SU-DHL-6 (cell line): ENCODE results near the gene COL15A1.

ENCODE experiments used
- CTCF ChIP-seq: fragments of 200-600 bp; sonication (generic); IDR thresholded peaks from one replicate; pipeline ENCODE4 v1.5.1; 2017; ENCODE audit warnings: antibody characterized with exemption, mild to moderate bottlenecking, low read length, moderate library complexity; ENCODE audit not compliant: insufficient read depth, poor library complexity, severe bottlenecking
- EZH2phosphoT487 ChIP-seq: fragments of 200-600 bp; sonication (generic), shearing (Covaris generic); conservative IDR thresholded peaks from 2 replicates; pipeline ENCODE4 v1.6.1; 2018; ENCODE audit warnings: mild to moderate bottlenecking, antibody characterized with exemption, low read length, moderate library complexity, mixed read lengths

- TF ChIP-seq CTCF = no peak
- no peak for TF ChIP-seq EZH2phosphoT487
Observed at GRCh38 chr9:99070681-99071080, 127.0 kb downstream of the COL15A1 start.
